ENCODE measurements around the gene HFE. TPM values are rescaled to one million over a fixed set of nuclear protein-coding genes. Genes with fewer than 3 reads are reported as not detected.

The HFE gene
- total and polyA plus RNA-seq, 3 experiments from 2014 or later: 0.37 to 4.8 (median 1.1) TPM

DNA sequence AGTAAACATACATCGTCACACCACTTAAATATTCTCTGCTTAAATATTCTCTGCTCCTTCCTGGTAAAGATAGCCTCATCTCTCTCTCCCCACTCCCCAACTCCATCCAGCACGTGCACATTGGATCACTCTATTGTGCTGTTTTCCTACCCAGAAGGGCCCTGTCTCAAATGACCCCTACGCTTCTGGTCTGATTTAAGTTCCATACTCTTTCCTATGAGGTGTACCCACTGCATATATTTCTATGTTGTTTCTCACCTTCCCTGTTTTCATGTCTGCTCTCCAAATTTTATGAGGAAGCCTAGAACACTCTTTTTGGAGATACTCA lies 53.7 kb downstream of the HFE start:
- H3K9me3 Mint-ChIP-seq: no peaks in the 10 kb centered on the region
- Histone ChIP-seq H3K36me3 (ENCODE audit: insufficient read depth, low read length) (peaks cover 6% of the 10 kb centered on the region), H3K27ac (ENCODE audit: low read depth, low read length) (no peak overlapping the region), H3K4me1 (ENCODE audit: insufficient read depth, low read length) (no peaks in the 10 kb centered on the region), H3K4me3 (ENCODE audit: low read length) (no peak overlapping the region), H3K27me3 (ENCODE audit: insufficient read depth, low read length, poor library complexity, severe bottlenecking) (no peaks in the 10 kb centered on the region), H3K9me3 (ENCODE audit: low read length) (no peaks in the 10 kb centered on the region)
- peaks cover 5 to 9% (median 6%) of the 10 kb centered on the region in 3 donors for H3K4me1 Mint-ChIP-seq
- H3K4me3 Mint-ChIP-seq: no peak overlapping the region
- DNase-seq: no peak
- ChIA-PET CTCF (no interaction called here), POLR2A (no interaction called here)
- peaks cover 0 to 16% (median 3%) of the 10 kb centered on the region in 3 donors for H3K36me3 Mint-ChIP-seq
- H3K27me3 Mint-ChIP-seq: no peaks in the 10 kb centered on the region
- H3K27ac Mint-ChIP-seq: peak overlapping the region in 2 of 8 donors; percentile 36 to 77

- Mint-ChIP-seq H3K9me3 (no peaks in the 10 kb centered on the region), H3K36me3 (peaks cover 0 to 15% (median 3%) of the 10 kb centered on the region in 3 donors), H3K4me1 (peaks cover under 1 to 4% (median 2%) of the 10 kb centered on the region in 3 donors), H3K4me3 (no peak overlapping the region), H3K27ac (no peak overlapping the region), H3K27me3 (no peaks in the 10 kb centered on the region)
- no peak for DNase-seq
- Histone ChIP-seq H3K36me3 (ENCODE audit: insufficient read depth, low read length) (peaks cover 6% of the 10 kb centered on the region), H3K9me3 (ENCODE audit: low read length) (no peaks in the 10 kb centered on the region), H3K27me3 (ENCODE audit: insufficient read depth, low read length, poor library complexity, severe bottlenecking) (no peaks in the 10 kb centered on the region), H3K4me3 (ENCODE audit: low read length) (no peak overlapping the region), H3K27ac (ENCODE audit: low read depth, low read length) (no peak overlapping the region), H3K4me1 (ENCODE audit: insufficient read depth, low read length) (no peaks in the 10 kb centered on the region)
- ChIA-PET POLR2A (no interaction called here), CTCF (interaction anchor here (1.0 to 1.5 kb wide), 2 partner anchors 17 to 37 kb away, joined by 4 to 5 read pairs; a partner anchor contains a TSS)
These were observed 54.2 kb downstream of the HFE start for GRCh38 chr6:26141378-26141904.

- H3K4me1 ChIP-seq (ENCODE audit: insufficient read depth, low read length): no peaks in the 10 kb centered on the region
- ChIA-PET POLR2A (interaction anchor here (0.7 kb wide), 1 partner anchor 18 kb away, joined by 3 read pairs; a partner anchor contains a TSS), CTCF (interaction anchor here (1.0 to 1.5 kb wide), 2 partner anchors 18 to 38 kb away, joined by 4 to 5 read pairs; a partner anchor contains a TSS)
- no peak overlapping the region for H3K27ac ChIP-seq (ENCODE audit: low read depth, low read length)
- Mint-ChIP-seq H3K4me1 (peaks cover 0 to 1% (median under 1%) of the 10 kb centered on the region in 3 donors), H3K4me3 (no peak overlapping the region), H3K27ac (peak overlapping the region in 2 of 8 donors; percentile 13 to 28), H3K27me3 (no peaks in the 10 kb centered on the region), H3K36me3 (peaks cover 0 to 13% (median 3%) of the 10 kb centered on the region in 3 donors), H3K9me3 (no peaks in the 10 kb centered on the region)
- H3K4me3 ChIP-seq (ENCODE audit: low read length): no peak overlapping the region
- no peaks in the 10 kb centered on the region for H3K27me3 ChIP-seq (ENCODE audit: insufficient read depth, low read length, poor library complexity, severe bottlenecking)
- H3K9me3 ChIP-seq (ENCODE audit: low read length): no peaks in the 10 kb centered on the region
- peaks cover 6% of the 10 kb centered on the region for H3K36me3 ChIP-seq (ENCODE audit: insufficient read depth, low read length)
- DNase-seq: no peak
These were observed 54.8 kb downstream of the HFE start for GRCh38 chr6:26142026-26142425.

Other genes starting within 250 kb of the HFE start
- not detected for gene SLC17A3, start 213.2 kb upstream of the HFE start, total RNA-seq
- gene SLC17A3, start 213.2 kb upstream of the HFE start, polyA plus RNA-seq: not detected
- not detected for gene SLC17A2, start 156.7 kb upstream of the HFE start, total RNA-seq
- not detected for gene SLC17A2, start 156.7 kb upstream of the HFE start, polyA plus RNA-seq
- 10 to 100 TPM; 10.8 to 11.2 TPM for gene TRIM38, start 124.6 kb upstream of the HFE start, total RNA-seq
- 10.1 TPM for gene TRIM38, start 124.6 kb upstream of the HFE start, polyA plus RNA-seq